OCI-LY3 (cell line): Measurements from ENCODE around the gene TSPAN10.

Experiments used
- H2AFZ ChIP-seq: fragments of 200-600, 300-600 bp; shearing (Covaris generic); 2 replicates; pipeline ENCODE4 v1.6.0; 2014; ENCODE audit warnings: antibody characterized with exemption, low read depth, low read length
- H3K27ac ChIP-seq: fragments of 200-600, 300-600 bp; sonication (generic); 2 replicates; pipeline ENCODE4 v1.5.1; 2014; ENCODE audit warnings: mild to moderate bottlenecking, low read length, moderate library complexity, mixed read lengths
- H3K27me3 ChIP-seq: fragments of 200-600, 300-600 bp; sonication (generic); 2 replicates; pipeline ENCODE4 v1.6.1; 2014; ENCODE audit warnings: low read depth, low read length, mixed read lengths
- H3K36me3 ChIP-seq: fragments of 200-600, 300-600 bp; sonication (generic); replicated peaks from 2 replicates; pipeline ENCODE3; 2014; ENCODE audit warnings: low read depth, low read length, mixed read lengths
- H3K4me1 ChIP-seq: fragments of 300-600, 200-600 bp; sonication (generic); 2 replicates; pipeline ENCODE4 v1.6.1; 2014; ENCODE audit warnings: low read length, mixed read lengths
- H3K4me2 ChIP-seq: fragments of 200-600, 300-600 bp; sonication (generic); 2 replicates; pipeline ENCODE4 v1.6.1; 2014; ENCODE audit warnings: low read length, mixed read lengths
- H3K4me3 ChIP-seq: fragments of 300-600, 200-600 bp; sonication (generic); 2 replicates; pipeline ENCODE4 v1.5.1; 2014; ENCODE audit warnings: antibody characterized with exemption, mild to moderate bottlenecking, low read length, moderate library complexity
- H3K79me2 ChIP-seq: fragments of 300-600, 200-600 bp; shearing (Covaris generic); 2 replicates; pipeline ENCODE4 v1.6.1; 2014; ENCODE audit warnings: mild to moderate bottlenecking, low read length, mixed read lengths
- H3K9ac ChIP-seq: fragments of 300-600, 200-600 bp; shearing (Covaris generic); 2 replicates; pipeline ENCODE4 v1.6.0; 2014; ENCODE audit warnings: mild to moderate bottlenecking, low read length, moderate library complexity
- H3K9me3 ChIP-seq: fragments of 200-600, 300-600 bp; shearing (Covaris generic); 2 replicates; pipeline ENCODE4 v1.6.1; 2014; ENCODE audit warnings: low read length, mixed read lengths; ENCODE audit not compliant: insufficient read depth
- H4K20me1 ChIP-seq: fragments of 200-600, 300-600 bp; sonication (generic); 2 replicates; pipeline ENCODE4 v1.6.1; 2016; ENCODE audit warnings: low read length, mixed read lengths; ENCODE audit not compliant: insufficient read depth
- CTCF ChIP-seq: fragments of 200-600, 300-600 bp; sonication (generic); IDR thresholded peaks from 2 replicates; pipeline ENCODE4 v1.5.1; 2014; ENCODE audit warnings: antibody characterized with exemption, low read length, low read depth
- EZH2phosphoT487 ChIP-seq: fragments of 200-600 bp; shearing (Covaris generic); IDR thresholded peaks from 2 replicates; pipeline ENCODE4 v1.6.1; 2018; ENCODE audit warnings: antibody characterized with exemption, mixed run types, low read depth

The TSPAN10 gene

GRCh38 chr17:81696218-81696941 is 59.4 kb downstream of the TSPAN10 start:
- no peak overlapping the region for H3K9ac ChIP-seq
- H3K4me1 ChIP-seq: peaks cover 6% of the 10 kb centered on the region
- H3K9me3 ChIP-seq: no peaks in the 10 kb centered on the region
- no peak overlapping the region for H3K4me2 ChIP-seq
- no peak for TF ChIP-seq EZH2phosphoT487
- no peak for TF ChIP-seq CTCF
- H3K36me3 ChIP-seq: peaks cover 39% of the 10 kb centered on the region
- H3K27me3 ChIP-seq: no peaks in the 10 kb centered on the region
- H3K27ac ChIP-seq: no peak overlapping the region
- H3K79me2 ChIP-seq: peaks cover 27% of the 10 kb centered on the region
- H2AFZ ChIP-seq: no peak overlapping the region
- H4K20me1 ChIP-seq: no peaks in the 10 kb centered on the region
- no peak overlapping the region for H3K4me3 ChIP-seq

GRCh38 chr17:81697261-81698044 is 60.5 kb downstream of the TSPAN10 start:
- Histone ChIP-seq H3K4me1 (peaks cover 12% of the 10 kb centered on the region), H3K9me3 (no peaks in the 10 kb centered on the region), H3K4me3 (no peak overlapping the region), H3K27ac (no peak overlapping the region), H3K4me2 (no peak overlapping the region), H3K27me3 (no peaks in the 10 kb centered on the region), H3K79me2 (peaks cover 38% of the 10 kb centered on the region), H4K20me1 (peaks cover 6% of the 10 kb centered on the region), H3K9ac (no peak overlapping the region), H2AFZ (no peak overlapping the region), H3K36me3 (peaks cover 41% of the 10 kb centered on the region)
- TF ChIP-seq CTCF (no peak), EZH2phosphoT487 (no peak)
